GM23248 (cell line): Measurements from ENCODE around the gene SLC7A10. TPM values are rescaled to one million over a fixed set of nuclear protein-coding genes. Genes with fewer than 3 reads are reported as not detected.

Experiments used
- DNase-seq: peaks from one replicate; pipeline ENCODE4 v3.0.0-alpha.2; 2015
- H2AFZ ChIP-seq: fragments of 200-600 bp; sonication (generic); 2 replicates; pipeline ENCODE4 v1.6.1; 2016; ENCODE audit warnings: antibody characterized with exemption
- H3F3A ChIP-seq: fragments of 200-600 bp; sonication (generic); 2 replicates; pipeline ENCODE4 v1.6.1; 2016; ENCODE audit warnings: mild to moderate bottlenecking, antibody characterized with exemption, mixed run types; ENCODE audit not compliant: insufficient read depth
- H3K27ac ChIP-seq: fragments of 200-600 bp; sonication (generic); 2 replicates; pipeline ENCODE4 v1.5.1; 2016; ENCODE audit warnings: mild to moderate bottlenecking
- H3K27me3 ChIP-seq: fragments of 200-600 bp; sonication (generic); replicated peaks from 2 replicates; pipeline ENCODE4 v1.6.1; 2016; ENCODE audit warnings: mild to moderate bottlenecking; ENCODE audit not compliant: insufficient read depth
- H3K36me3 ChIP-seq: fragments of 200-600 bp; sonication (generic); 2 replicates; pipeline ENCODE4 v1.6.1; 2016; ENCODE audit warnings: low read depth, mild to moderate bottlenecking
- H3K4me1 ChIP-seq: fragments of 200-600 bp; sonication (generic); 2 replicates; pipeline ENCODE4 v1.6.1; 2016; ENCODE audit warnings: mild to moderate bottlenecking; ENCODE audit not compliant: insufficient read depth
- H3K4me2 ChIP-seq: fragments of 200-600 bp; sonication (generic); one replicate; pipeline ENCODE4 v1.6.1; 2016; ENCODE audit warnings: mild to moderate bottlenecking; ENCODE audit not compliant: unreplicated experiment
- H3K4me3 ChIP-seq: fragments of 200-600 bp; sonication (generic); 2 replicates; pipeline ENCODE4 v1.5.1; 2016; ENCODE audit warnings: mild to moderate bottlenecking
- H3K79me2 ChIP-seq: fragments of 200-600 bp; sonication (generic); 2 replicates; pipeline ENCODE4 v1.6.1; 2016; ENCODE audit warnings: mild to moderate bottlenecking; ENCODE audit not compliant: insufficient read depth
- H3K9ac ChIP-seq: fragments of 200-600 bp; sonication (generic); 2 replicates; pipeline ENCODE4 v1.6.1; 2016; ENCODE audit warnings: mild to moderate bottlenecking
- H3K9me2 ChIP-seq: fragments of 200-600 bp; sonication (generic); 2 replicates; pipeline ENCODE4 v1.6.1; 2016; ENCODE audit warnings: mixed run types, mild to moderate bottlenecking, moderate library complexity; ENCODE audit not compliant: insufficient read depth
- H3K9me3 ChIP-seq: fragments of 200-600 bp; sonication (generic); one replicate; pipeline ENCODE4 v1.6.1; 2017; ENCODE audit warnings: low read depth
- H4K20me1 ChIP-seq: fragments of 200-600 bp; sonication (generic); 2 replicates; pipeline ENCODE4 v1.6.0; 2016; ENCODE audit not compliant: insufficient read depth
- EZH2 ChIP-seq: fragments of 200-600 bp; sonication (generic); IDR thresholded peaks from 2 replicates; pipeline ENCODE4 v1.6.1; 2018; ENCODE audit warnings: antibody characterized with exemption, mild to moderate bottlenecking; ENCODE audit not compliant: insufficient read depth, poor library complexity, severe bottlenecking
- EZH2phosphoT487 ChIP-seq: fragments of 200-600 bp; sonication (generic); IDR thresholded peaks from 2 replicates; pipeline ENCODE4 v1.6.1; 2018; ENCODE audit warnings: antibody characterized with exemption, moderate library complexity, mild to moderate bottlenecking, low read depth; ENCODE audit not compliant: insufficient read depth
- WGBS, 2 experiments: methylation state at CpG; one replicate each; pipeline ENCODE4 v1.1.6; 2015 to 2017; ENCODE audit warnings: low lambda C conversion rate in 2 of 2, low coverage in 1 of 2; ENCODE audit errors: missing lambda C conversion rate in 2 of 2; 5-methylcytosine and 5-hydroxymethylcytosine counted together
- in situ Hi-C: fragments of 300-500 bp; cut with MboI; formaldehyde crosslinking; loops from 2 replicates; pipeline ENCODE4 v1.15.0; 2020
- polyA plus RNA-seq: library from polyadenylated mRNA; unstranded; fragments of >200 nt; fragmentation: Nextera tagmentation; extraction: Ambion mirVana; gene quantifications from 2 replicates; pipeline ENCODE4 v1.2.1, GENCODE V29; 2016
- total RNA-seq: library from RNA; depleted of rRNA; stranded (reverse); fragments of >200 nt; shearing (Covaris generic); gene quantifications from 2 replicates; pipeline ENCODE4 v1.2.3, GENCODE V29; 2014

The SLC7A10 gene
- total and polyA plus RNA-seq, 2 experiments from 2014 or later, result not detected

DNA sequence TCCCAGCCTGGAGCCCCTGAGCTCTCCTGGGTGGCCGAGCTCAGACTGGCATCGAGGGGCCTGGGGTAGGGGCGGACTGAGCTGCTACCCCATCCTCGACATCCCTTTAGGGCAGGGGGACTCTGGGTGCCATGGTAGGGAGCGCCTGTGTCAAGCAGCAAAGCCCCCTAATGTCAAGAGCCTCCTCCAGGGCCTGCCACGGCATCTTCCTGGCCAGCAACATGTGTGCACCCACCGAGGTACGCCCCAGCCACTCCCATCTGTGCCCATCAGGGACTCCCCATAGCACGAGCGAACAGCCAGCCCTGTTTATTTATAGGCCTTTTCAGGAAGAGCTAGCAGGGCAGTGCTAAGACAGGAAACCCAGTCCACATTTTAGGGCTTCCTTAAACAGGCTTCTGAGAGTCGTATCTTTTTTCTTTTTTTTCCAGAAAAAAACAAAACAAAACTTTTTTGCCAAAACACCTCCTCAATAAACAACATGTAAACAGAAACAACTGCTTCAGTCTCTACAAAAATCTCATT is 17.2 kb downstream of the SLC7A10 start:
- H3K79me2 ChIP-seq, result no peaks in the 10 kb centered on the region
- H2AFZ ChIP-seq, result no peak overlapping the region
- WGBS, 2 experiments, result 77% methylated on average over 11 of the region's 11 CpGs
- no peak overlapping the region for H3K27ac ChIP-seq
- no peak overlapping the region for H3K9ac ChIP-seq
- no peak overlapping the region for H3K4me2 ChIP-seq
- no peaks in the 10 kb centered on the region for H3K9me2 ChIP-seq
- H3F3A ChIP-seq, result no peaks in the 10 kb centered on the region
- no peaks in the 10 kb centered on the region for H3K9me3 ChIP-seq
- H3K4me1 ChIP-seq, result no peaks in the 10 kb centered on the region
- no peaks in the 10 kb centered on the region for H4K20me1 ChIP-seq
- in situ Hi-C loops, result no loop called here
- H3K36me3 ChIP-seq, result no peaks in the 10 kb centered on the region
- no peaks in the 10 kb centered on the region for H3K27me3 ChIP-seq
- TF ChIP-seq EZH2phosphoT487 (no peak), EZH2 (no peak)
- H3K4me3 ChIP-seq, result no peak overlapping the region
- DNase-seq, result no peak

- 95 to 98% methylated on average over 9 of the region's 9 CpGs for WGBS, 2 experiments
- Histone ChIP-seq H3K9me3 (no peaks in the 10 kb centered on the region), H3K9ac (no peak overlapping the region), H3K27me3 (no peaks in the 10 kb centered on the region), H3K79me2 (no peaks in the 10 kb centered on the region), H3K4me1 (no peaks in the 10 kb centered on the region), H3K36me3 (no peaks in the 10 kb centered on the region), H3K27ac (no peak overlapping the region), H3K4me3 (no peak overlapping the region), H3K9me2 (no peaks in the 10 kb centered on the region), H3F3A (no peaks in the 10 kb centered on the region), H3K4me2 (no peak overlapping the region), H2AFZ (no peak overlapping the region), H4K20me1 (no peaks in the 10 kb centered on the region)
- DNase-seq, result no peak
- TF ChIP-seq EZH2 (no peak), EZH2phosphoT487 (no peak)
- in situ Hi-C loops, result no loop called here
Observed at GRCh38 chr19:33207903-33208302, 17.7 kb downstream of the SLC7A10 start.

DNA sequence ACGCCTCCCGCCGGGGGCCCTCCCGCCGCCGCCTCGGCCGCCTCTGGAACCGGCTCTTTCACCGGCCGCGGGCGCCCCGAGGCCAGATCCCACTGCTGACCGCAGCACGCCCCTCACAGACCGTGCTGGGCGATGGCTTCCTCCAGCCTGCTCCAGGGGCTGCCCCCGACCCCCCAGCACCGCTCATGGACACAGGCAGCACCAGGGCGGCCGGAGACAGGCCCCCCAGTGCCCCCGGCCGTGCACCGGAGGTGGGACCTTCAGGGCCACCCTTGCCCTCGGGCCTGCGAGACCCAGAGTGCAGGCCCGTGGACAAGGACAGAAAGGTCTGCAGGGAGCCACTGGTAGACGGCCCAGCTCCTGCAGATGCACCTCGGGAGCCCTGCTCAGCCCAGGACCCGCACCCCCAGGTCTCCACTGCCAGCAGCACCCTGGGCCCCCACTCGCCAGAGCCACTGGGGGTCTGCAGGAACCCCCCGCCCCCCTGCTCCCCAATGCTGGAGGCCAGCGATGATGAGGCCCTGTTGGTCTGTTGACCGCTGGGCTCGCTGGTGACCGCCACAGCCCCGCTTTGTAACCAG is 18.5 kb downstream of the SLC7A10 start:
- TF ChIP-seq EZH2, result no peak
- no peak for TF ChIP-seq EZH2phosphoT487
- H3K79me2 ChIP-seq, result no peaks in the 10 kb centered on the region
- H3K4me1 ChIP-seq, result no peaks in the 10 kb centered on the region
- no peak overlapping the region for H3K9ac ChIP-seq
- H3K27ac ChIP-seq, result no peak overlapping the region
- no peaks in the 10 kb centered on the region for H3K27me3 ChIP-seq
- no peaks in the 10 kb centered on the region for H3K9me3 ChIP-seq
- no peaks in the 10 kb centered on the region for H4K20me1 ChIP-seq
- H3K4me2 ChIP-seq, result no peak overlapping the region
- DNase-seq, result no peak
- H3K36me3 ChIP-seq, result no peaks in the 10 kb centered on the region
- WGBS, 2 experiments, result 91 to 92% methylated on average over 23 to 30 of the region's 38 CpGs
- in situ Hi-C loops, result no loop called here
- no peaks in the 10 kb centered on the region for H3K9me2 ChIP-seq
- no peaks in the 10 kb centered on the region for H3F3A ChIP-seq
- no peak overlapping the region for H3K4me3 ChIP-seq
- H2AFZ ChIP-seq, result no peak overlapping the region

GRCh38 chr19:33206261-33207039 is 19.2 kb downstream of the SLC7A10 start:
- Histone ChIP-seq H3K4me3 (no peak overlapping the region), H3K79me2 (no peaks in the 10 kb centered on the region), H3K9me2 (no peaks in the 10 kb centered on the region), H3K36me3 (no peaks in the 10 kb centered on the region), H2AFZ (no peak overlapping the region), H3K27ac (no peak overlapping the region), H4K20me1 (no peaks in the 10 kb centered on the region), H3K4me2 (no peak overlapping the region), H3K27me3 (no peaks in the 10 kb centered on the region), H3K9ac (no peak overlapping the region), H3K9me3 (no peaks in the 10 kb centered on the region), H3F3A (no peaks in the 10 kb centered on the region), H3K4me1 (no peaks in the 10 kb centered on the region)
- TF ChIP-seq EZH2phosphoT487 (no peak), EZH2 (no peak)
- 93% methylated on average over 31 to 37 of the region's 38 CpGs for WGBS, 2 experiments
- DNase-seq, result no peak
- in situ Hi-C loops, result no loop called here
